ENCODE results near the gene ZNF335.
"Not testable (repeated sequence)": the region's sequence is repeated elsewhere in the genome, so short reads cannot be mapped to it uniquely, and the experiment has no call there.

Gene ZNF335

GRCh38 chr20:45957021-45957941, 14.7 kb downstream of the ZNF335 start:
- in situ Hi-C loops (cut with MboI; ENCODE audit: low pct_unique_long_range_greater_than_20kb, low sequenced_read_pairs): loop anchor here (10.0 kb wide), 1 partner anchor 132 kb away; the partner anchor contains the start of gene TNNC2
- no peak for DNase-seq

GRCh38 chr20:45956326-45956725, 15.7 kb downstream of the ZNF335 start:
- DNase-seq: not testable (repeated sequence)
- in situ Hi-C loops (cut with MboI; ENCODE audit: low pct_unique_long_range_greater_than_20kb, low sequenced_read_pairs): loop anchor here (10.0 kb wide), 1 partner anchor 132 kb away; the partner anchor contains the start of gene TNNC2

DNA sequence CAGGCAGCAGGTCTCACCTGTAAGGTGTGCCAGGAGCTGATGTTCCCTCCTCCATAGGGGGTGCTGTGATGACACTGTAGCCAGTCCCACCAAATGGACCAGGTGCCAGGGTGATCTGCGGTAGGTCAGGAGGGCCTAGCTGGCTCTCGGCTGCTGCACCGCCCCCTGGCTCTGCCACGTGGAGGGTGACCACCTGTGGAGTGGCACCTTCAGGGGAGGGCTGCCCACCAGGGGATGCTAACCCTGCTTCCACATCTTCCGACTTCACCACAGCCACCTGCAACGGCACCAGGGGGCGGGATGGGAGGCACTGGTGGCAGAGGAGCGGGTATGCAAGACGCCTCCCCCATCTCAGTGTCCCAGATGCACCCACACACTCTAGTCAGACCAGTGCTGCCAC, 18.3 kb downstream of the ZNF335 start:
- in situ Hi-C loops (cut with MboI; ENCODE audit: low pct_unique_long_range_greater_than_20kb, low sequenced_read_pairs): loop anchor here (10.0 kb wide), 1 partner anchor 129 kb away; the partner anchor contains the start of gene TNNC2
- no peak for DNase-seq

DNA sequence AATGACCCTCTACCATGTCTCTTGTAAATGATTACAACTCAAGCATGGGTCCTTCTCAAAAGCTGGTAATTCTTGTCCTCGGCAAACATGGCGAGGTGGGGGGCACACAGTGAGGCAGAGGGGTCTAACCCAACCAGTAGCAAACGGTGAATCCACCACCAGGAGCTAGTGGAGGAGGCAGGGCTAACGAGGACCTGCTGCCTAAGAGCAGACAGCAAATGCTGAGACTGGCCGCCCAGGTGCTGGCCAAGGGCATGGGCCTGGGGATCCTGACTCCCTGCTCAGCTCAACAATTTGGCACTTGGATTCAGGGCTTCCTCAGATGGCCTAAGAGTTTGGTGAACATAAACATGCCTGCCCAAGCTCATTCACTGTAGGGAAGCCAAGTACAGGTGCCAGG, 19.1 kb downstream of the ZNF335 start:
- no peak for DNase-seq
- in situ Hi-C loops (cut with MboI; ENCODE audit: low pct_unique_long_range_greater_than_20kb, low sequenced_read_pairs): loop anchor here (10.0 kb wide), 1 partner anchor 128 kb away; the partner anchor contains the start of gene TNNC2

GRCh38 chr20:45951925-45952834, 19.8 kb downstream of the ZNF335 start:
- no peak for DNase-seq
- in situ Hi-C loops (cut with MboI; ENCODE audit: low pct_unique_long_range_greater_than_20kb, low sequenced_read_pairs): loop anchor here (10.0 kb wide), 1 partner anchor 127 kb away; the partner anchor contains the start of gene TNNC2

GRCh38 chr20:45950330-45950646, 21.7 kb downstream of the ZNF335 start:
- in situ Hi-C loops (cut with MboI; ENCODE audit: low pct_unique_long_range_greater_than_20kb, low sequenced_read_pairs): loop anchor here (10.0 kb wide), 1 partner anchor 125 kb away; the partner anchor contains the start of gene TNNC2
- no peak for DNase-seq

DNA sequence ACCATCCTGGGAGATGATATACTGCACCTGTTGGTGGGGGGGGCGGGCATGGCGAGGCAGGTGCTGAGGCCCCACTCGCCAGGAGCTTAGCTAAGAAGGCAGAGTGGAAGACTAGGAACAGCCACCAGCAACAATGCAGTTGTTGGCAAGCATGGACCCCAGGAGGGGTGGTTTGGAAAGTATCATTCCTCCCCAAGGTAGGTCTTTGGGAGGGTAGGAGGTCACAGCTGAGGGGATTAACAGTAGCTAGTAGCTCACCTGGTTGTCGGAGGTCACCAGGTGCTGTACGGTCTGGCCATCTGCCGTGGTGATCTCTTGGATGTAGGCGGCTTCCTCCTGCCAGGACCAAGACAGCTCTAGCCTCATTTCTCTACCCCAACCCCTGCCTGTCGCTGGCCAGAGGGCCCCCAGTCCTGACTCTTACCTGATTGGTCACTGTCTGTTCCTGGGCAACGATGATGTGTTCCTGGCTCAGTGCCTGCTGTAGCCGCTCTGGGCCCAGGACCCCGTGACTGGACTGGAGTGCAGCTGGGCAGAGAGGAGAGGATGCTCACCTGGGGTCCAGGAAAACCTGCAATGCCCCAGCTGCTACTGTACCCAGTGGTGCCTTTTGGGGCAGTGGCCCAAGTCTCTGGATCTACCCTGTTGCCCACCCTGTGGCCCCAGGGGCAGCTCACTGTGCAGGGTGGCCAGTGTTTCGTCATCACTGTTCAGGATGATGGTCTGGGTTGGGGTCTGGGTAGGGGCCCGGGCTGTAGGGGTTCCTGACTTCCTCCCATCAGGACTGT, 22.3 kb downstream of the ZNF335 start:
- DNase-seq: no peak
- in situ Hi-C loops (cut with MboI; ENCODE audit: low pct_unique_long_range_greater_than_20kb, low sequenced_read_pairs): loop anchor here (10.0 kb wide), 1 partner anchor 125 kb away; the partner anchor contains the start of gene TNNC2

GRCh38 chr20:45948742-45949541, 23.1 kb downstream of the ZNF335 start:
- in situ Hi-C loops (cut with MboI; ENCODE audit: low pct_unique_long_range_greater_than_20kb, low sequenced_read_pairs): no loop called here
- no peak for DNase-seq

GRCh38 chr20:45948261-45948733, 23.7 kb downstream of the ZNF335 start:
- in situ Hi-C loops (cut with MboI; ENCODE audit: low pct_unique_long_range_greater_than_20kb, low sequenced_read_pairs): no loop called here
- DNase-seq: no peak

- in situ Hi-C loops (cut with MboI; ENCODE audit: low pct_unique_long_range_greater_than_20kb, low sequenced_read_pairs): no loop called here
- DNase-seq: no peak
These were observed 24.7 kb downstream of the ZNF335 start for GRCh38 chr20:45947110-45947866.

DNA sequence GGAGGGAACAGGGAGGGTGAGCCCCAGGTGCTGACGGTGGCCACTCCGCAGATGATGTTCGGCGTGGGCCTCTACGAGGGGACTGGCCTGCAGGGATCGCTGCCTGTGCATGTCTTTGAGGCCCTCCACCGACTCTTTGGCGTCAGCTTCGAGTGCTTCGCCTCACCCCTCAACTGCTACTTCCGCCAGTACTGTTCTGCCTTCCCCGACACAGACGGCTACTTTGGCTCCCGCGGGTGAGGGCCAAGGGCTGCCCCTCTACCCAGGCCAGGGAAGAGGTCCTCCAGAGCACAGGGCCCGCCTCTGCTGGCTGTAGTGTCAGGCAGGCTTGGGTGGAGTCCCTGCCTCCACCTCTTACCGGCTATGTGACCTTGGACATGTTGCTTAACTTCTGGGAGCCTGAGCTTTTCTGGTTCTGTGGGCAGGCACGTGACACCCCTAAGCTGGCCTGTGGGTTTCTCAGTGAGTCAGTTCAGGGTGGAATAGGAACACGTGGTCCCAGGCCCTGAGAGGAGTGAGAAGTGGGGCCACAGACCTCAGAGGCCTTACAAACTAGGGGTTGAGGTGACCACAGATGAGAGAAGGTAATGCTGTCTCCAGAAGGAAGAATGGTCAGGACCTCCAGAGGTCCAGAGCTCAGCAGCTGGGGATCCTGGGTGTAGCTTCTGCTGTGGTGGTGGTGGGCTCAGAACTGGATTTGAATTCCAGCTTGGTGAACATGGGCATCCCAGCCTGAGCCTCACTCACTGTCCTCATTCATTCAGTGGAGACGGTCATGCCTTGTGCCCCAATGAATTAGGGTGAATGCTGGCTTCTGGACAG, 25.6 kb downstream of the ZNF335 start:
- no peak for DNase-seq
- in situ Hi-C loops (cut with MboI; ENCODE audit: low pct_unique_long_range_greater_than_20kb, low sequenced_read_pairs): no loop called here

DNA sequence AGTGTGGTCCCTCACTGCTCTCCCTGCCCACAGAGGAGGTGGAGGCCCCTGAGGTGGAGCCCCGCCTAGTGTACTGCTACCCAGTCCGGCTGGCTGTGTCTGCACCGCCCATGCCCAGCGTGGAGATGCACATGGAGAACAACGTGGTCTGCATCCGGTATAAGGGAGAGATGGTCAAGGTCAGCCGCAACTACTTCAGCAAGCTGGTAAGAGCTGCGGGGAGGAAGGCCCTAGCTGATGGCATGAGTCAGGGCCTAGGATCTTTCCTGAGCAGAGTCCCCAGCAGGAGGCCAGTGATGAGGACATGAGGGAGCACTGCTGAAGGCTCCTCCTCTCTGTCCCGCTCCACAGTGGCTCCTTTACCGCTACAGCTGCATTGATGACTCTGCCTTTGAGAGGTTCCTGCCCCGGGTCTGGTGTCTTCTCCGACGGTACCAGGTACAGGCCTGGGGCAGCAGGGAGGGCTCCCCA, 26.3 kb downstream of the ZNF335 start:
- in situ Hi-C loops (cut with MboI; ENCODE audit: low pct_unique_long_range_greater_than_20kb, low sequenced_read_pairs): no loop called here

DNA sequence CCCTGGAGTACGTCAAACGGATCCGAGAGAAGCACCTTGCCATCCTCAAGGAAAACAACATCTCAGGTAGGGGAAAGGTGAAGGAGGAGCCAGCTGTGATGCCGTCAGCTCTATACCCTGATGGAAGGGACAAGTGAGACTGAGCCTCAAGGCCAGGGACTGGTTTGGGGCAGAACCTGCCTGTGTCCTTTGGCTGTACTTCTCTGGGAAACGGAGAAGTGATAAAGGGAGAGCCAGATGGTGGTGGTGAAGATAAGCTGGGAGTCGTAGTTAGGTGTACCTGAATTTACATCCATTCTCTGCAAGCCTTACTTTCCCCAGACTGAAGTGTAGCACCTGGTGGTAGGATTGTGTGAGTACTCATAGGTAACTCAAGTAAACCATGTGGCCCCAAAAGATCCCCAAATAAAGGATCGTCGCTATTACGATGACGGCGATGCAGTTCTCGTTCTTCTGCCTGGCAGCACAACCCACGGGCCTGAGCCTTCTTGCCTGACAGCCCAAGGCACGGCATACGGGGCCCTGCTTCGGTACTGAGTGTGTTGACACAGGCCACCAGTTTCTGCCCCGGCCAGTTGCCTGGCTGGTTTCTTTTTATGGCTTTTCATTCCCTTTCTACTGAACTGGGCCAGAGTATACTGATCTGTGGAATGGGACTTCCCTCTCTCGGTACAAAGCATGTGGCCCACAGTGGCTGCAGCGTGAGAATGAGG, 26.9 kb downstream of the ZNF335 start:
- DNase-seq: no peak
- in situ Hi-C loops (cut with MboI; ENCODE audit: low pct_unique_long_range_greater_than_20kb, low sequenced_read_pairs): no loop called here

More for the DNA sequence above, 26.3 kb downstream of the ZNF335 start:
- DNase-seq: no peak

DNA sequence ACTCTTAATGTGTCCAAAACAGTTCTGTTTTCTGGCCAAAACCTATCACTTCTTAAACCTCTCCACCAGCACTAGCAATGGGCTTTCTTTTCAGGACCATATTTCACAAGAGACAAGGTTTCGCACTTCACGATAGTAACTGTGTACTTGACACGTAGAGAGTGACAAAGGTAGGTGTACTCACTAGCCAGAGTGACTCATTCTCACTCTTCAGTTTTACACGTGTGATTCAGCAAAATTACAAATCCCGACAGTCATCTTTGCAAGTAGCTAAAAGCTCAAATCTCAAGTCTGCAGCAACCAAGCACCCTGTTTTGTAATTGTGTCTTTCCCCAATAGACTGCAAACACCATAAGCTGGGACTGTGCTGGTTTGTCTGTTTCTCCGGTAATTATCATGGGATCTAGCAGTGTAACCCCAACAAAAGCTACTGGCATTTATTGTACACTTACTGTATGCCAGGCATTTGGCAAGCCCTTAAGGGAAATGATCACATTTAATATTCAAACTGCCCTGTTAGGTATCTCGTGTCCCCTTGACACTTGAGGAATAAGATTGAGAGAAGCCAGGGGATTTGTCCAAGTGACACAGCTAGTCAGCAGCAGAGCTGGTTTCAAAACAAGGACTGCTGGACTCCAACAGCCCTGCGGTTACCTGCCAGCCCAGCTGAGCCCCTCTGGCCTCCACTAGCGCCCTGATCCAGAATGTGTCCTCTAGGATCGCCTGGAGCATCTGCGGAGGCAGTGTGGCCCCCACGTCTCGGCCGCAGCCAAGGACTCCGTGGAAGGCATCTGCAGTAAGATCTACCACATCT, 27.6 kb downstream of the ZNF335 start:
- DNase-seq: no peak
- in situ Hi-C loops (cut with MboI; ENCODE audit: low pct_unique_long_range_greater_than_20kb, low sequenced_read_pairs): no loop called here

DNA sequence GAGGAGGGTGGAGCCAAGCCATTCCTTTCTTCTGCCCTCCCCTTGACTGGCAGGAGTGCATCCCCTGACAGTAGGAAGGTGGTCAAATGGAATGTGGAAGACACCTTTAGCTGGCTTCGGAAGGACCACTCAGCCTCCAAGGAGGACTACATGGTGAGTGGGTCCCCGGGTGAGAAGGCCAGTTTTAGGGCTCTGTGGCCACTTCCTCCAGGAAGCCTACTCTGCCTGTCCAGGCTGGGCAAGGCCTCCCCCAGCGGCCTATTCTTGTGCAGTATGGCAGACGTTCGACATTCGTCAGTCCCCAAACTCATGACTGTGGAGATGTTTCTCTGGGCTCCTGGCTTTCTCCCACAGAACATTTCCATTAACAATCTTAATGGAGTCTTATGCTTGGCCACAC, 28.4 kb downstream of the ZNF335 start:
- DNase-seq: no peak
- in situ Hi-C loops (cut with MboI; ENCODE audit: low pct_unique_long_range_greater_than_20kb, low sequenced_read_pairs): no loop called here

All from KBM-7 (cell line).